ENCODE measurements around the gene HES6. TPM values are rescaled to one million over a fixed set of nuclear protein-coding genes. Genes with fewer than 3 reads are reported as not detected.

The HES6 gene
- total RNA-seq, 1 experiment from 2014 or later, result 8.4 TPM

DNA sequence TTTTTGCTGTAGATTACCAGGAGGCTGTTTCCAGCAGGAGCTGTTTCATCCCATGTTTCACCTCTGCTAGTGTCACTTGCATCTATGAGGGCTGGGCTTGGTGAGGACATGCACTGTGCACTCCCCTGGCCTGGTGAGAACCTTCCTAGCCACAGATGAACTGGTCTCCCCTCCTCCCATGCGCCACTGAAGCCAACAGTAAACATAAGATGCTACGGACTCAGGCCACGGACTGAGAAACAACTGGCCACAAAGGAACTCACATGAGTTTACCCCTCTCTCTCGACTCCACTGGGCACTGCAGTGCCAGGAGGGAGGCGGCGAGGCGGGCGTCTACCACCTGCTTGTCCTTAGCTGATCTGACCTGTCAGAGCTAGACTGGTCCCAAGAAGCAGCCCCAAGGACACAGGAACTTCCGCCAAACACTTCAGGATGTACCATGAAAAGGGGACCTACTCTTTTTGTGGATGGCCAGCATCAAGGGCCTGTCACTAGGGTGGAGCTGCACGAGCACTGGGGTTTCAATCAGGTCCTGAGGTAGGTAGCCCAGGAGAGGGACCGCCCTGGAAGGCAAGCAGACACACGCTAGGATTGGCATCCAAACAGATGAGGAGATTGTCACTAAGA lies 22.8 kb upstream of the HES6 start:
- Histone ChIP-seq H4K20me1 (ENCODE audit: insufficient read depth) (no peaks in the 10 kb centered on the region), H3K36me3 (ENCODE audit: low read depth) (no peaks in the 10 kb centered on the region), H3K4me1 (replicated peaks; ENCODE audit: insufficient read depth) (0 out of 2 replicates have a peak, but pooled peaks cover 5% of the 10 kb centered on the region), H3K4me2 (no peak overlapping the region), H3K27ac (no peak overlapping the region), H3K79me2 (ENCODE audit: low read depth) (no peaks in the 10 kb centered on the region), H2AFZ (no peak overlapping the region), H3F3A (ENCODE audit: insufficient read depth, low read depth) (peaks cover 17% of the 10 kb centered on the region; the same call in 1 of the 2 replicates), H3K27me3 (ENCODE audit: insufficient read depth, low read depth) (no peaks in the 10 kb centered on the region), H3K4me3 (no peak overlapping the region), H3K9me3 (ENCODE audit: insufficient read depth, low read depth) (no peaks in the 10 kb centered on the region), H3K9me2 (ENCODE audit: insufficient read depth) (no peaks in the 10 kb centered on the region)
- POLR2A ChIA-PET (ENCODE audit: unreplicated experiment), result interaction anchor here (0.5 kb wide), 1 partner anchor 28 kb away, joined by 16 read pairs; no protein-coding TSS in a partner anchor
- CTCF ChIA-PET, result interaction anchor here (0.7 to 1.8 kb wide), 4 partner anchors 23 to 404 kb away, joined by 4 to 10 read pairs (median 7); no protein-coding TSS in a partner anchor
- intact Hi-C loops (cut with micrococcal nuclease; ENCODE audit: unreplicated experiment), result loop anchor here (1.0 kb wide), 1 partner anchor 404 kb away; no protein-coding TSS in a partner anchor
- no TSS peak for BruUV-seq (replicated peaks)
- TF ChIP-seq, protein P1, sequence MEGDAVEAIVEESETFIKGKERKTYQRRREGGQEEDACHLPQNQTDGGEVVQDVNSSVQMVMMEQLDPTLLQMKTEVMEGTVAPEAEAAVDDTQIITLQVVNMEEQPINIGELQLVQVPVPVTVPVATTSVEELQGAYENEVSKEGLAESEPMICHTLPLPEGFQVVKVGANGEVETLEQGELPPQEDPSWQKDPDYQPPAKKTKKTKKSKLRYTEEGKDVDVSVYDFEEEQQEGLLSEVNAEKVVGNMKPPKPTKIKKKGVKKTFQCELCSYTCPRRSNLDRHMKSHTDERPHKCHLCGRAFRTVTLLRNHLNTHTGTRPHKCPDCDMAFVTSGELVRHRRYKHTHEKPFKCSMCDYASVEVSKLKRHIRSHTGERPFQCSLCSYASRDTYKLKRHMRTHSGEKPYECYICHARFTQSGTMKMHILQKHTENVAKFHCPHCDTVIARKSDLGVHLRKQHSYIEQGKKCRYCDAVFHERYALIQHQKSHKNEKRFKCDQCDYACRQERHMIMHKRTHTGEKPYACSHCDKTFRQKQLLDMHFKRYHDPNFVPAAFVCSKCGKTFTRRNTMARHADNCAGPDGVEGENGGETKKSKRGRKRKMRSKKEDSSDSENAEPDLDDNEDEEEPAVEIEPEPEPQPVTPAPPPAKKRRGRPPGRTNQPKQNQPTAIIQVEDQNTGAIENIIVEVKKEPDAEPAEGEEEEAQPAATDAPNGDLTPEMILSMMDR (conservative IDR thresholded peaks at IDR 0.05), result no peak
- no peak for TF ChIP-seq EZH2 (IDR thresholded peaks at IDR 0.05; ENCODE audit: low read depth)
- no peak for DNase-seq

DNA sequence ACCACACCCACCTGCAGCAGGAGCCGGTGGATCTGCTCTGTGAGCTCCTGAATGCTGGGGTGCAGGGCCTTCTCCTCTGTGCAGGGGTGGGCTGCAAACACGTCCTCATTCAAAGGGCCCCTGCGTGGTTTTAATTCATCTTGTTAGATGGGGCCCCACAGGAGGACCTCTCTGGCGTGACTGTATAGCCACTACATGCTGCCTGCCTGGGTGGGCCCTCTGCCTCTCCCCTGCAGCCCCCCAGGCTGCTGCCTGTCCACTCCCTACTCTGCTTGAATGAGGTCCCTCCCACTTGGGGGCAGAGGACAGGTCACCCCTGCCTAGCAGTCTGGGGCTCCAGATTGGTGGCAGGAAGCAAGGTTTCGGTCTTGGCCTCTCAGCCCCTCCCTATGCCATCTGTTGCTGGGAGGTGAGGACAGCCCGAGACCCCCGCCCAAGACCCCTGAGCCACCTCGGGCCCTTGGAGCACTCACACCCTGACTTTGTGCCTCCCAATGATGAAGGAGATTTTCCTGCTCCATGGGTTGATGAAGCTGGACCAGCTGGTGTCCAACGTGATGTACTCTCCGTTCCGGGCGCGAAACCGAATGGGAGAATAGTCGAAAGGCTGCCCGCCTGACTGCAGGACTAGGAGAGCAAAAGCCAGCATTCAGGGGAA lies 22.0 kb upstream of the HES6 start:
- H4K20me1 ChIP-seq (ENCODE audit: insufficient read depth), result no peaks in the 10 kb centered on the region
- H3K4me2 ChIP-seq, result no peak overlapping the region
- ChIA-PET CTCF (interaction anchor here (0.6 kb wide), 1 partner anchor 35 kb away, joined by 3 read pairs; no protein-coding TSS in a partner anchor), POLR2A (ENCODE audit: unreplicated experiment) (no interaction called here)
- H3K36me3 ChIP-seq (ENCODE audit: low read depth), result no peaks in the 10 kb centered on the region
- H3K27me3 ChIP-seq (ENCODE audit: insufficient read depth, low read depth), result no peaks in the 10 kb centered on the region
- TF ChIP-seq EZH2 (IDR thresholded peaks at IDR 0.05; ENCODE audit: low read depth), result no peak
- TF ChIP-seq, protein P1 (conservative IDR thresholded peaks at IDR 0.05), result no peak
- peaks cover 17% of the 10 kb centered on the region; the same call in 1 of the 2 replicates for H3F3A ChIP-seq (ENCODE audit: insufficient read depth, low read depth)
- H2AFZ ChIP-seq, result no peak overlapping the region
- no peaks in the 10 kb centered on the region for H3K9me3 ChIP-seq (ENCODE audit: insufficient read depth, low read depth)
- no peak overlapping the region for H3K27ac ChIP-seq
- no TSS peak for BruUV-seq (replicated peaks)
- no peak for DNase-seq
- no peaks in the 10 kb centered on the region for H3K9me2 ChIP-seq (ENCODE audit: insufficient read depth)
- 0 out of 2 replicates have a peak, but pooled peaks cover 5% of the 10 kb centered on the region for H3K4me1 ChIP-seq (replicated peaks; ENCODE audit: insufficient read depth)
- no peak overlapping the region for H3K4me3 ChIP-seq
- no peaks in the 10 kb centered on the region for H3K79me2 ChIP-seq (ENCODE audit: low read depth)
- intact Hi-C loops (cut with micrococcal nuclease; ENCODE audit: unreplicated experiment), result no loop called here

DNA sequence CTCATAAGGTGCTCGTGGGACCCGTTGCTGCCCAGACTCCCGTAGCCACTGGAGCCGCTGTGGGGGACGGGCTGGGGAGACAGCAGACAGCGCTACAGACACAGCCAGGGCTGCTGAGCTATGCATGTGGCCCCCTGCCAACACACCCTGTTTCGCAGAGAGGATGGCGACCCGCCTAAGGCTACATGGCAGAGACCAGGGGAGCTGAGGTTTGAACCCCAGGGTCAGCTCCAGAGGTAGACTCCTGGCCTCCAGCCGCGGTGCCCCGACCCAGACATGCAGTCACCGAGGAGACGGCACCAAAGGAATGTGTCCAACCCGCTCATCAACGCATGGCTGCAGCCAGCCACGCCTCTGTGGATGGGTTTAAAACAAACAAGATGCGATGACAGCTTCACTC lies 21.0 kb upstream of the HES6 start:
- Histone ChIP-seq H3K9me3 (ENCODE audit: insufficient read depth, low read depth) (no peaks in the 10 kb centered on the region), H3K36me3 (ENCODE audit: low read depth) (no peaks in the 10 kb centered on the region), H4K20me1 (ENCODE audit: insufficient read depth) (no peaks in the 10 kb centered on the region), H3K4me3 (no peak overlapping the region), H3K27ac (no peak overlapping the region), H3K79me2 (ENCODE audit: low read depth) (no peaks in the 10 kb centered on the region), H3K4me2 (no peak overlapping the region), H2AFZ (no peak overlapping the region), H3F3A (ENCODE audit: insufficient read depth, low read depth) (peaks cover 17% of the 10 kb centered on the region; the same call in 1 of the 2 replicates), H3K4me1 (replicated peaks; ENCODE audit: insufficient read depth) (0 out of 2 replicates have a peak, but pooled peaks cover 5% of the 10 kb centered on the region), H3K9me2 (ENCODE audit: insufficient read depth) (no peaks in the 10 kb centered on the region), H3K27me3 (ENCODE audit: insufficient read depth, low read depth) (no peaks in the 10 kb centered on the region)
- TF ChIP-seq, protein P1 (conservative IDR thresholded peaks at IDR 0.05), result no peak
- TF ChIP-seq EZH2 (IDR thresholded peaks at IDR 0.05; ENCODE audit: low read depth), result no peak
- ChIA-PET CTCF (no interaction called here), POLR2A (ENCODE audit: unreplicated experiment) (no interaction called here)
- no peak for DNase-seq
- intact Hi-C loops (cut with micrococcal nuclease; ENCODE audit: unreplicated experiment), result no loop called here
- BruUV-seq (replicated peaks), result no TSS peak
